ENCODE measurements around the gene NCS1. TPM values are rescaled to one million over a fixed set of nuclear protein-coding genes. Genes with fewer than 3 reads are reported as not detected.

NCS1 gene
- total and polyA plus RNA-seq, 9 of the 15 experiments (the other 6 are each of a cell fraction or from before 2014, with no cell fraction given) = 0.28 to 27.0 (median 9.6) TPM

DNA sequence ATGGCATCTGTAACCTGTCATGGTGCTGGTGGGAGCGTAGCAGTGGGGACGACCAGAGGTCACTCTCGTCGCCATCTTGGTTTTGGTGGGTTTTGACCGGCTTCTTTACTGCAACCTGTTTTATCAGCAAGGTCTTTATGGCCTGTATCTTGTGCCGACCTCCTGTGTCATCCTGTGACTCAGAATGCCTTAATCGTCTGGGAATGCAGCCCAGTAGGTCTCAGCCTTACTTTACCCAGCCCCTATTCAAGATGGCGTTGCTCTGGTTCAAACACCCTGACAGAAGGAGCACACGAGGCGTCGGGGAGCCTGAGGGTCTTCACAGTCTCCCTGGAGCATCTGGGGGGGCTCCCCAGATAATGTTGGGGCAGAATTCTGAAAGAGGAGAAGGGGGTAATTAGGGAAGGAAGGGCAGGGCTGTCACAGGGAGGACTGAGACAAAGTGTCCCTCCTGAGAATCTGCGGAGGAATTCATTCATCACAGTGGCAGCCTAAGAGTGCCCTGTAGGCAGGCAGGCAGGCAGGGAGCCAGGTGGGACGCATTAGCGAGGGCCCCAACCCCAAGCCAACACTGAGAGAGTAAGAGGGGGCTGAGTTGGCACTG is 21.3 kb upstream of the NCS1 start (continued):
- TF ChIP-seq, protein P1, sequence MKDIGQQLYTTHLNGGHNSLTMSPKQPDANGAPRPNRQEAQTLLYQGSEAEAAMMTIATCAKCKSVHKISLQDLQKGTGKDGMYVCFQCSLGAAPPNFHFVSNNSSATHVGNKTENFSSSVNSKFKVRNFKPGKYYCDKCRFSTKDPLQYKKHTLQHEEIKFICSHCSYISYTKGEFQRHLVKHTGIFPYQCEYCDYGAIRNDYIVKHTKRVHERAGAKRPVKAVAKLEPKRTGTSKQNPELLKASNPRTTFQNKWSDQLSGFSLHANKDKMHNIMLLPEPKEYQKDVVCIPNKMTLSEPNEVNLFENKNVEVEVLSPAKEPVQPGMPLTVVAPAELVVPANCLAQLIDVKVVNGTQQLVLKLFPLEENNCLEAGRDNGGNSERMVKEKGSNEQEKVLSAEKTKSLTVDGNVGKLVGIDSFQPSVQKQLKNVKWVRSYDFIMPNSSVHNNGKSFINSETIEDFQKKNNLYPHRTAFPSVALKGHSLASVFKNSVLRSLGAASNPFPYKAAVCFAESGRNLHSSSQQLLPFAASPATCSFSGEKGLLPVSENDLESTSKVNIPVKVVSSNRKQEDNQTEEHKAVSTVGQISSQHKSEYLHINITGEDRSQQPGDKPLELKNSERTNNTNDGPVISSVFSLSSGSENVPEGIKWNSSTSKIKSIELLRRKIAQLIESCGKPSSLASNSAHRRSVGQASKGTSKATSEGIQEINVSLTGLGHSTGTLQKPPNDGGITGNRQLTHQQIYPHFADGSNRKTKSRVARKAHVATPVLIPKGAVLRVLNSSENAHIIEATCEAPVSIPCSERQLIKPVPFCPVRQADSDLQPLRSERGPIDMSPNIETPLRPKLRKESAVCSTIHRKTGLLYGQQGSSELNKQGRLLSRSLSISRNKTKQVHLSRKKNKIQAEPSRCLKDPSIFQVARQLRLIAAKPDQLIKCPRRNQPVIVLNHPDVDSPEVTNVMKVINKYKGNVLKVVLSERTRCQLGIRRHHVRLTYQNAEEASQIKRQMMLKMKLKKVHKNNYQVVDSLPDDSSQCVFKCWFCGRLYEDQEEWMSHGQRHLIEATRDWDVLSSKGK (CRISPR knock-in tag; IDR thresholded peaks at IDR 0.05) = no peak
- TF ChIP-seq, protein P2, sequence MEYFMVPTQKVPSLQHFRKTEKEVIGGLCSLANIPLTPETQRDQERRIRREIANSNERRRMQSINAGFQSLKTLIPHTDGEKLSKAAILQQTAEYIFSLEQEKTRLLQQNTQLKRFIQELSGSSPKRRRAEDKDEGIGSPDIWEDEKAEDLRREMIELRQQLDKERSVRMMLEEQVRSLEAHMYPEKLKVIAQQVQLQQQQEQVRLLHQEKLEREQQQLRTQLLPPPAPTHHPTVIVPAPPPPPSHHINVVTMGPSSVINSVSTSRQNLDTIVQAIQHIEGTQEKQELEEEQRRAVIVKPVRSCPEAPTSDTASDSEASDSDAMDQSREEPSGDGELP (CRISPR knock-in tag; IDR thresholded peaks at IDR 0.05; ENCODE audit: borderline replicate concordance) = no peak
- TF ChIP-seq MEF2D (tag; conservative IDR thresholded peaks at IDR 0.05; ENCODE audit: low read depth) (peak; percentile 98), ILK (tag; IDR thresholded peaks at IDR 0.05; ENCODE audit: borderline replicate concordance, low read depth) (peak; percentile 79), PCBP1 (IDR thresholded peaks at IDR 0.05; ENCODE audit: low read depth, low read length, poor library complexity, severe bottlenecking) (no peak), TCF3 (CRISPR knock-in tag; IDR thresholded peaks at IDR 0.05) (peak; percentile 61), SUPT5H (IDR thresholded peaks at IDR 0.05) (no peak), ZNF174 (CRISPR knock-in tag; IDR thresholded peaks at IDR 0.05) (no peak), CCNT2 (IDR thresholded peaks at IDR 0.05; ENCODE audit: borderline replicate concordance, extremely low read depth, insufficient read length, low read depth, low read length) (no peak), GATAD2B (IDR thresholded peaks at IDR 0.05; ENCODE audit: borderline replicate concordance) (no peak), ERF (CRISPR knock-in tag; IDR thresholded peaks at IDR 0.05) (peak; percentile 97), GTF2A2 (tag; IDR thresholded peaks at IDR 0.05) (peak; percentile 94), ZNF217 (CRISPR knock-in tag; IDR thresholded peaks at IDR 0.05) (no peak), PHF8 (IDR thresholded peaks at IDR 0.05; ENCODE audit: borderline replicate concordance, low read length) (no peak), ZC3H11A (IDR thresholded peaks at IDR 0.05; ENCODE audit: low read depth, low read length) (no peak)
- TF ChIP-seq, protein P3, sequence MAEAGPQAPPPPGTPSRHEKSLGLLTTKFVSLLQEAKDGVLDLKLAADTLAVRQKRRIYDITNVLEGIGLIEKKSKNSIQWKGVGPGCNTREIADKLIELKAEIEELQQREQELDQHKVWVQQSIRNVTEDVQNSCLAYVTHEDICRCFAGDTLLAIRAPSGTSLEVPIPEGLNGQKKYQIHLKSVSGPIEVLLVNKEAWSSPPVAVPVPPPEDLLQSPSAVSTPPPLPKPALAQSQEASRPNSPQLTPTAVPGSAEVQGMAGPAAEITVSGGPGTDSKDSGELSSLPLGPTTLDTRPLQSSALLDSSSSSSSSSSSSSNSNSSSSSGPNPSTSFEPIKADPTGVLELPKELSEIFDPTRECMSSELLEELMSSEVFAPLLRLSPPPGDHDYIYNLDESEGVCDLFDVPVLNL (CRISPR knock-in tag; IDR thresholded peaks at IDR 0.05; ENCODE audit: low read depth) = no peak
- TF ChIP-seq, protein P4, sequence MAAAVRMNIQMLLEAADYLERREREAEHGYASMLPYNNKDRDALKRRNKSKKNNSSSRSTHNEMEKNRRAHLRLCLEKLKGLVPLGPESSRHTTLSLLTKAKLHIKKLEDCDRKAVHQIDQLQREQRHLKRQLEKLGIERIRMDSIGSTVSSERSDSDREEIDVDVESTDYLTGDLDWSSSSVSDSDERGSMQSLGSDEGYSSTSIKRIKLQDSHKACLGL (CRISPR knock-in tag; IDR thresholded peaks at IDR 0.05; ENCODE audit: borderline replicate concordance, poor library complexity, severe bottlenecking) = peak; percentile 63
- TF ChIP-seq, protein P5, sequence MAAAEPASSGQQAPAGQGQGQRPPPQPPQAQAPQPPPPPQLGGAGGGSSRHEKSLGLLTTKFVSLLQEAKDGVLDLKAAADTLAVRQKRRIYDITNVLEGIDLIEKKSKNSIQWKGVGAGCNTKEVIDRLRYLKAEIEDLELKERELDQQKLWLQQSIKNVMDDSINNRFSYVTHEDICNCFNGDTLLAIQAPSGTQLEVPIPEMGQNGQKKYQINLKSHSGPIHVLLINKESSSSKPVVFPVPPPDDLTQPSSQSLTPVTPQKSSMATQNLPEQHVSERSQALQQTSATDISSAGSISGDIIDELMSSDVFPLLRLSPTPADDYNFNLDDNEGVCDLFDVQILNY (CRISPR knock-in tag; IDR thresholded peaks at IDR 0.05) = no peak
- TF ChIP-seq, protein P6, sequence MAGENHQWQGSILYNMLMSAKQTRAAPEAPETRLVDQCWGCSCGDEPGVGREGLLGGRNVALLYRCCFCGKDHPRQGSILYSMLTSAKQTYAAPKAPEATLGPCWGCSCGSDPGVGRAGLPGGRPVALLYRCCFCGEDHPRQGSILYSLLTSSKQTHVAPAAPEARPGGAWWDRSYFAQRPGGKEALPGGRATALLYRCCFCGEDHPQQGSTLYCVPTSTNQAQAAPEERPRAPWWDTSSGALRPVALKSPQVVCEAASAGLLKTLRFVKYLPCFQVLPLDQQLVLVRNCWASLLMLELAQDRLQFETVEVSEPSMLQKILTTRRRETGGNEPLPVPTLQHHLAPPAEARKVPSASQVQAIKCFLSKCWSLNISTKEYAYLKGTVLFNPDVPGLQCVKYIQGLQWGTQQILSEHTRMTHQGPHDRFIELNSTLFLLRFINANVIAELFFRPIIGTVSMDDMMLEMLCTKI (IDR thresholded peaks at IDR 0.05; ENCODE audit: partially characterized antibody) = no peak

Data from K562 (cell line).